OCI-LY1 (cell line): ENCODE data around the gene PAFAH1B1.

Source experiments
- H2AFZ ChIP-seq: fragments of 200-600 bp; sonication (generic), shearing (Covaris generic); 2 replicates; pipeline ENCODE4 v1.6.0; 2014; ENCODE audit warnings: antibody characterized with exemption, mild to moderate bottlenecking, low read length
- H3F3A ChIP-seq: fragments of 200-600 bp; sonication (generic), shearing (Covaris generic); 2 replicates; pipeline ENCODE4 v1.6.0; 2014; ENCODE audit warnings: mild to moderate bottlenecking, antibody characterized with exemption, low read length, moderate library complexity; ENCODE audit not compliant: insufficient read depth
- H3K27ac ChIP-seq: fragments of 200-600 bp; sonication (generic); 2 replicates; pipeline ENCODE4 v1.5.1; 2014; ENCODE audit warnings: low read length, mixed run types, mild to moderate bottlenecking, low read depth; ENCODE audit not compliant: poor library complexity, severe bottlenecking
- H3K27me3 ChIP-seq: fragments of 200-600 bp; sonication (generic); 2 replicates; pipeline ENCODE4 v1.6.0; 2014; ENCODE audit warnings: antibody characterized with exemption, mild to moderate bottlenecking, low read length, moderate library complexity; ENCODE audit not compliant: insufficient read depth
- H3K36me3 ChIP-seq: fragments of 200-600 bp; sonication (generic); 2 replicates; pipeline ENCODE4 v1.6.1; 2014; ENCODE audit warnings: mild to moderate bottlenecking, antibody characterized with exemption, low read length, moderate library complexity, mixed read lengths; ENCODE audit not compliant: insufficient read depth
- H3K4me1 ChIP-seq: fragments of 200-600 bp; sonication (generic); 2 replicates; pipeline ENCODE4 v1.5.1; 2014; ENCODE audit warnings: mild to moderate bottlenecking, low read length, moderate library complexity; ENCODE audit not compliant: insufficient read depth, severe bottlenecking
- H3K4me2 ChIP-seq: fragments of 200-600 bp; sonication (generic), shearing (Covaris generic); 2 replicates; pipeline ENCODE4 v1.6.1; 2014; ENCODE audit warnings: low read length
- H3K4me3 ChIP-seq: fragments of 200-600 bp; sonication (generic); 2 replicates; pipeline ENCODE4 v1.5.1; 2014; ENCODE audit warnings: low read length, low read depth, mild to moderate bottlenecking, mixed read lengths; ENCODE audit not compliant: poor library complexity, severe bottlenecking
- H3K79me2 ChIP-seq: fragments of 200-600 bp; shearing (Covaris generic); 2 replicates; pipeline ENCODE4 v1.6.1; 2016; ENCODE audit warnings: mixed run types, low read length, mixed read lengths; ENCODE audit not compliant: insufficient read depth
- H3K9ac ChIP-seq: fragments of 200-600 bp; sonication (generic), shearing (Covaris generic); 2 replicates; pipeline ENCODE4 v1.6.1; 2014; ENCODE audit warnings: mild to moderate bottlenecking, low read length, mixed read lengths
- H3K9me2 ChIP-seq: fragments of 200-600 bp; sonication (generic), shearing (Covaris generic); 2 replicates; pipeline ENCODE4 v1.6.1; 2014; ENCODE audit warnings: low read depth, mild to moderate bottlenecking, low read length, mixed read lengths
- H3K9me3 ChIP-seq: fragments of 200-600 bp; shearing (Covaris generic); 2 replicates; pipeline ENCODE4 v1.6.1; 2014; ENCODE audit warnings: low read length, mixed read lengths
- H4K20me1 ChIP-seq: fragments of 200-600 bp; sonication (generic), shearing (Covaris generic); 2 replicates; pipeline ENCODE4 v1.6.0; 2016; ENCODE audit warnings: mild to moderate bottlenecking, low read length; ENCODE audit not compliant: insufficient read depth
- EZH2 ChIP-seq: fragments of 200-600 bp; sonication (generic), shearing (Covaris generic); IDR thresholded peaks from 2 replicates; pipeline ENCODE4 v1.8.0; 2017; ENCODE audit warnings: borderline replicate concordance, mixed run types, mild to moderate bottlenecking, antibody characterized with exemption, low read length, moderate library complexity, mixed read lengths
- TF ChIP-seq, protein P1 (sequence below): fragments of 200-600 bp; sonication (generic), shearing (Covaris generic); IDR thresholded peaks from 2 replicates; pipeline ENCODE4 v1.5.1; 2017; ENCODE audit warnings: mild to moderate bottlenecking, antibody characterized with exemption, low read length, moderate library complexity, mixed read lengths

PAFAH1B1 gene

DNA sequence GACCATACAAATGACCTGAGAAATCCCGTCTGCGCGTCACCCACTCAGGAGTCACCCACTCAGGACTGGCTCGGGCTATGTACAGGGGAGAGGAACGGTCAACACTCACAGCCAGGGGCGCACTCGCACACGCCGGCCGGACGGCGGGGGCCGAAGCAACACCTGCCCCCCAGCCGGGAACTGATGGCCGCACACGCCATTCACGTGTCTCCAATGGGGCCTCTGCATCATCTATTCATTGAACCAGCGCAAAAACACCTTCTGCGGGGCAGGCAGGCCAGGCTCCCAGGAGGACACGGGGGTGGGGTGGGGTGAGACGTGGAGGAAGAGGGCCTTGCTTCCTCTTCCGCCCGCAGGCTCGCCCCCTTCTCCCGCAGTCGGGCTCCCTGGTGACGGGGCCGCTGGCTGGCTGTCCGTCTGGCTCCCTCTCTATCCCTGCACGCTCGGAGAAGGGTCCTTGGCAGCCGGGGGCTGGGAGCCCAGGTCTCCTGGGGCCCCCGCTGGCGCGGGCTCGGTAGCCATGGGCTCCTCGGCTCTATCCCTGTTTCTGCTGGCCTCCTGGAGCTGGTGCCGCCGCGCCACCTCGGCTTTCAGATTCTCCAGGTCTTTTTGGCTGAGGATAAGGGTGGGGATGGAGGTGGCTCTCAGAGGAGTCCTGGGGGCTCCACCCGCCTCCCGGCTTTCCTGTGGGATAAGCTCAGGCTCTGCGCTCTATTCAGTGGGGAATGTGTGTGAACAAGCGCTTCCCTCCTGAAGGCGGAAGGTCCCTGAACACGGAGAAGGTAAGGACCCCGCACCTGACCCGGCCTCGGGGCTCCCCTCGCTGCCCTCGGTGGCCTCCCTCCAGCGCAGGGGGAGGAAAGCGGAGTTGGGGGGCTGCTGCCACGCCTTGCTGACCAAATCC lies 97.0 kb downstream of the PAFAH1B1 start:
- peak overlapping the region; percentile 41 for H3K4me2 ChIP-seq
- H3K9me2 ChIP-seq = no peaks in the 10 kb centered on the region
- H3K9me3 ChIP-seq = no peaks in the 10 kb centered on the region
- H3K36me3 ChIP-seq = peaks cover 52% of the 10 kb centered on the region
- no peaks in the 10 kb centered on the region for H3K79me2 ChIP-seq
- TF ChIP-seq EZH2 = no peak
- TF ChIP-seq, protein P1, sequence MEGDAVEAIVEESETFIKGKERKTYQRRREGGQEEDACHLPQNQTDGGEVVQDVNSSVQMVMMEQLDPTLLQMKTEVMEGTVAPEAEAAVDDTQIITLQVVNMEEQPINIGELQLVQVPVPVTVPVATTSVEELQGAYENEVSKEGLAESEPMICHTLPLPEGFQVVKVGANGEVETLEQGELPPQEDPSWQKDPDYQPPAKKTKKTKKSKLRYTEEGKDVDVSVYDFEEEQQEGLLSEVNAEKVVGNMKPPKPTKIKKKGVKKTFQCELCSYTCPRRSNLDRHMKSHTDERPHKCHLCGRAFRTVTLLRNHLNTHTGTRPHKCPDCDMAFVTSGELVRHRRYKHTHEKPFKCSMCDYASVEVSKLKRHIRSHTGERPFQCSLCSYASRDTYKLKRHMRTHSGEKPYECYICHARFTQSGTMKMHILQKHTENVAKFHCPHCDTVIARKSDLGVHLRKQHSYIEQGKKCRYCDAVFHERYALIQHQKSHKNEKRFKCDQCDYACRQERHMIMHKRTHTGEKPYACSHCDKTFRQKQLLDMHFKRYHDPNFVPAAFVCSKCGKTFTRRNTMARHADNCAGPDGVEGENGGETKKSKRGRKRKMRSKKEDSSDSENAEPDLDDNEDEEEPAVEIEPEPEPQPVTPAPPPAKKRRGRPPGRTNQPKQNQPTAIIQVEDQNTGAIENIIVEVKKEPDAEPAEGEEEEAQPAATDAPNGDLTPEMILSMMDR = peak; percentile 21; the same call in 1 of the 2 replicates
- no peak overlapping the region for H2AFZ ChIP-seq
- H3K9ac ChIP-seq = peak overlapping the region; percentile 39; the same call in 1 of the 2 replicates
- peaks cover 30% of the 10 kb centered on the region for H3K4me1 ChIP-seq
- H3K4me3 ChIP-seq = peak overlapping the region; percentile 15
- no peaks in the 10 kb centered on the region for H3F3A ChIP-seq
- H3K27ac ChIP-seq = peak overlapping the region; percentile 71
- no peaks in the 10 kb centered on the region for H3K27me3 ChIP-seq
- H4K20me1 ChIP-seq = no peaks in the 10 kb centered on the region

DNA sequence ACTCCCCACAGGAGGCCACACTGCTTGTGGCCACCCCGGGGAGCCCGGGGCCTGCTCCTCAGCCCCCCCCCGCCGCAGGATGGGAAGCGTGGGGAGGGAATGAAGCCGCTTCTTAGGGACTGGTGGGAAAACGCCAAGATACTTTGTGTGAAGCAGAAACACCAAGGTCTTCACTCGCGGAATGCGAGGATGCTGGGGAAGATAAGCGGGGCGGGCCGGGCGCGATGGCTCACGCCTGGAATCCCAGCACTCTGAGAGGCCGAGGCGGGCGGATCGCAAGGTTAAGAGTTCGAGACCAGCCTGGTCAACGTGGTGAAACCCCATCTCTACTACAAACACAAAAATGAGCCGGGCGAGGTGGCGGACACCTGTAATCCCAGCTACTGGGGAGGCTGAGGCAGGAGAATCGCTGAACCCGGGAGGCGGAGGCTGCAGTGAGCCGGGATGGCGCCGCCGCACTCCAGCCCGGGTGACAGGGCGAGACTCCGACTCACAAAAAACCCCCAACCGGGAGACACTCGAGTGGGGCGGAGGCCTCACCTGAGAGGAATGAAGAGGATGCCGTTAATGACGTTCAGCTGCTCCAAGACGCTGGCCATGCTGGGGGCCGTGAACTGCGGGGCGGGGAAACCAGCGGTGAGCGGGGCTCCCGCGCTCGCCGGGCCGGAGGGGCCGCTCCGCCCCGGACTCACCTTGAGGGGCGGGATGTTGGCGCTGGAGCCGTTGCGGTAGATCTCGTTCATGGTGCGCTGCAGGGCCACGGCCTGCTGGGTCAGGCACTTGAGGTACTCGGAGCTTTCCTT lies 97.8 kb downstream of the PAFAH1B1 start:
- H3K79me2 ChIP-seq = no peaks in the 10 kb centered on the region
- no peaks in the 10 kb centered on the region for H3F3A ChIP-seq
- H3K27ac ChIP-seq = no peak overlapping the region
- peaks cover 30% of the 10 kb centered on the region for H3K4me1 ChIP-seq
- H3K4me3 ChIP-seq = no peak overlapping the region
- no peak overlapping the region for H3K9ac ChIP-seq
- TF ChIP-seq, protein P1 = no peak
- TF ChIP-seq EZH2 = no peak
- no peak overlapping the region; the same call in 1 of the 2 replicates for H3K4me2 ChIP-seq
- H4K20me1 ChIP-seq = no peaks in the 10 kb centered on the region
- H3K36me3 ChIP-seq = peaks cover 60% of the 10 kb centered on the region
- H3K27me3 ChIP-seq = no peaks in the 10 kb centered on the region
- H3K9me2 ChIP-seq = no peaks in the 10 kb centered on the region
- H2AFZ ChIP-seq = no peak overlapping the region
- H3K9me3 ChIP-seq = no peaks in the 10 kb centered on the region

DNA sequence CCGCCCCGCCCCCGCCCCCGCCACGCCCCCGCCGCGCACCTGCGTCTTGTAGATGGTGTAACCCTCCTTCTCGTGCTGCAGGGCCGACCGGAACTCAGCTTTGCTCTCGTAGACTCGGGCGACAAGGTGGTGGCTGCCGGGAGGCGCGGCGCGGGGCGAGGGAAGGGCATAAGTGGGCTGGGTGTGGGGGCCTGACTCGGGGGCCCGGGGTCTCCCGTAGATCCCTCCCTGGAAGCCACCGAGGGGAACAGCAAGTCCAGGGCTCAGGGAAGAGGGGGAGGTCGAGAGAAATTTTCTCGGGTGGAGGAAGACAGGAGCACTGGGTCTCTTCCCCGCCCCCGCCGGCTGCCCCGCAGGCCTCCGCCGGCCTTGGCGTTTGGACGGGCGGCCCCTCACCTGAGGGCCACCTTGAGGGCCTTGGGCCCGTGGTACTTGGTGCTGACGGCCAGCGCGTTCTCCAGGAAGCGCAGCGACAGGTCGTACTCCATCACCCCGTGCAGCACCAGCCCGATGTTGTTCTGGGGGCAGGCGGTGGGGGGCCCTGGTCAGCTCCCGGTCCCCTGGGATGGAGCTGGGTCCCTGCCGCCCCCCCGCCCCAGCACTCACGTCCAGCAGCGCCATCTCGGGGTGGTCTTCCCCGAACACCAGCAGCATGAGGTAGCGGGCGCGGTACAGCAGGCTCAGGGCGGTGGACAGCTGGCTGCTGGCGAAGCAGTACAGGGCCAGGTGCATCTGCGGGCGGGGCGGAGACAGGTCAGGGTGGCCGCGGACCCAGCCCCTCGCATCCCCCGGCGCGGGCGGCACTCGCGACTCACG lies 98.7 kb downstream of the PAFAH1B1 start:
- Histone ChIP-seq H3K9ac (no peak overlapping the region), H3K79me2 (no peaks in the 10 kb centered on the region), H3K4me2 (no peak overlapping the region), H4K20me1 (no peaks in the 10 kb centered on the region), H3K27me3 (no peaks in the 10 kb centered on the region), H3K36me3 (peaks cover 65% of the 10 kb centered on the region), H3K4me3 (no peak overlapping the region), H3F3A (no peaks in the 10 kb centered on the region), H3K27ac (no peak overlapping the region), H2AFZ (no peak overlapping the region), H3K9me3 (no peaks in the 10 kb centered on the region), H3K9me2 (no peaks in the 10 kb centered on the region), H3K4me1 (peaks cover 30% of the 10 kb centered on the region)
- TF ChIP-seq, protein P1 = no peak
- no peak for TF ChIP-seq EZH2
